ENCODE results near the gene UGGT2. TPM values are rescaled to one million over a fixed set of nuclear protein-coding genes. Genes with fewer than 3 reads are reported as not detected.

Gene UGGT2
- total RNA-seq, 1 experiment from 2014 or later = 34.5 TPM

GRCh38 chr13:96029002-96029401, 24.2 kb downstream of the UGGT2 start:
- Histone ChIP-seq H3K4me1 (ENCODE audit: insufficient read depth, low read length) (no peaks in the 10 kb centered on the region; the same call in 1 of the 2 replicates), H2BK15ac (ENCODE audit: low read depth, low read length) (no peak overlapping the region), H2BK12ac (ENCODE audit: insufficient read length, low read depth, low read length) (no peak overlapping the region), H2BK5ac (ENCODE audit: insufficient read length, low read length) (no peak overlapping the region), H4K8ac (replicated peaks; ENCODE audit: insufficient read length, low read depth, low read length) (no peak overlapping the region), H2AK5ac (ENCODE audit: insufficient read length, low read length) (no peak overlapping the region), H3K14ac (ENCODE audit: insufficient read depth, low read length) (no peak overlapping the region), H4K5ac (ENCODE audit: insufficient read length, low read depth, low read length) (no peak overlapping the region), H3K56ac (ENCODE audit: insufficient read length, low read depth, low read length) (no peak overlapping the region), H3K4me2 (ENCODE audit: insufficient read depth, insufficient read length, low read length) (no peak overlapping the region), H3K18ac (ENCODE audit: insufficient read length, low read depth, low read length) (no peak overlapping the region), H3K9me3 (ENCODE audit: control insufficient read depth, low read depth, low read length) (no peaks in the 10 kb centered on the region), H3K23ac (ENCODE audit: insufficient read length, low read depth, low read length) (no peak overlapping the region), H3K23me2 (ENCODE audit: insufficient read length, low read depth, low read length, poor library complexity, severe bottlenecking) (no peaks in the 10 kb centered on the region), H4K91ac (ENCODE audit: insufficient read length, low read depth, low read length) (no peak overlapping the region), H4K20me1 (ENCODE audit: control insufficient read depth, insufficient read depth, insufficient read length) (no peaks in the 10 kb centered on the region), H3K27me3 (ENCODE audit: insufficient read depth, low read length) (no peaks in the 10 kb centered on the region), H3T11ph (ENCODE audit: low read length) (no peak overlapping the region), H3K27ac (ENCODE audit: insufficient read length, low read depth, low read length) (no peak overlapping the region), H3K4ac (ENCODE audit: low read depth, low read length) (no peak overlapping the region), H2BK120ac (ENCODE audit: low read depth, low read length, poor library complexity, severe bottlenecking) (no peak overlapping the region), H3K79me2 (ENCODE audit: insufficient read depth, low read length) (peaks cover 5% of the 10 kb centered on the region; the same call in 1 of the 2 replicates), H2BK20ac (ENCODE audit: low read depth, low read length, poor library complexity, severe bottlenecking) (no peak overlapping the region), H2AFZ (ENCODE audit: low read length) (no peak overlapping the region), H3K79me1 (ENCODE audit: insufficient read depth, low read depth, low read length, poor library complexity, severe bottlenecking) (peaks cover 5% of the 10 kb centered on the region), H3K9ac (ENCODE audit: extremely low read depth, insufficient read length, low read length) (no peak overlapping the region)
- DNase-seq = no peak
- no peaks in the 10 kb centered on the region for H3K27me3 Mint-ChIP-seq (ENCODE audit: low read depth)
- peaks cover 4 to 18% (median 15%) of the 10 kb centered on the region in 3 experiments; a peak in 5 of 7 replicates for H3K36me3 Mint-ChIP-seq (ENCODE audit: insufficient read depth in 1 of 3, low read depth in 3 of 3)
- H3K27ac Mint-ChIP-seq = no peak overlapping the region
- WGBS (ENCODE audit: extremely low coverage, insufficient read length, low lambda C conversion rate) = no CpG with 5 or more reads among the region's 7 CpGs
- TF ChIP-seq, protein P1, sequence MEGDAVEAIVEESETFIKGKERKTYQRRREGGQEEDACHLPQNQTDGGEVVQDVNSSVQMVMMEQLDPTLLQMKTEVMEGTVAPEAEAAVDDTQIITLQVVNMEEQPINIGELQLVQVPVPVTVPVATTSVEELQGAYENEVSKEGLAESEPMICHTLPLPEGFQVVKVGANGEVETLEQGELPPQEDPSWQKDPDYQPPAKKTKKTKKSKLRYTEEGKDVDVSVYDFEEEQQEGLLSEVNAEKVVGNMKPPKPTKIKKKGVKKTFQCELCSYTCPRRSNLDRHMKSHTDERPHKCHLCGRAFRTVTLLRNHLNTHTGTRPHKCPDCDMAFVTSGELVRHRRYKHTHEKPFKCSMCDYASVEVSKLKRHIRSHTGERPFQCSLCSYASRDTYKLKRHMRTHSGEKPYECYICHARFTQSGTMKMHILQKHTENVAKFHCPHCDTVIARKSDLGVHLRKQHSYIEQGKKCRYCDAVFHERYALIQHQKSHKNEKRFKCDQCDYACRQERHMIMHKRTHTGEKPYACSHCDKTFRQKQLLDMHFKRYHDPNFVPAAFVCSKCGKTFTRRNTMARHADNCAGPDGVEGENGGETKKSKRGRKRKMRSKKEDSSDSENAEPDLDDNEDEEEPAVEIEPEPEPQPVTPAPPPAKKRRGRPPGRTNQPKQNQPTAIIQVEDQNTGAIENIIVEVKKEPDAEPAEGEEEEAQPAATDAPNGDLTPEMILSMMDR (conservative IDR thresholded peaks at IDR 0.05) = no peak
- H3K4me1 Mint-ChIP-seq = peaks cover 0 to 5% of the 10 kb centered on the region in 2 experiments; a peak in 1 of 4 replicates
- H3K9me3 Mint-ChIP-seq = no peaks in the 10 kb centered on the region
- no peak overlapping the region for H3K4me3 Mint-ChIP-seq
